ENCODE measurements around the gene ZC3H7B.

Gene ZC3H7B

GRCh38 chr22:41406410-41406809 lies 105.1 kb downstream of the ZC3H7B start:
- no peak for DNase-seq (ENCODE audit: insufficient read length, low spot score)
- no peak for FAIRE-seq
- TF ChIP-seq CTCF (IDR thresholded peaks at IDR 0.05; ENCODE audit: insufficient read depth, missing control alignments): no peak

GRCh38 chr22:41407433-41407832 lies 106.1 kb downstream of the ZC3H7B start:
- TF ChIP-seq CTCF (IDR thresholded peaks at IDR 0.05; ENCODE audit: insufficient read depth, missing control alignments): no peak
- no peak for DNase-seq (ENCODE audit: insufficient read length, low spot score)
- FAIRE-seq: no peak

- FAIRE-seq (no peak), DNase-seq (ENCODE audit: insufficient read length, low spot score) (no peak)
- no peak for TF ChIP-seq CTCF (IDR thresholded peaks at IDR 0.05; ENCODE audit: insufficient read depth, missing control alignments)
Measured at GRCh38 chr22:41408665-41409064, 107.3 kb downstream of the ZC3H7B start.

Measured in D721Med (cell line).